SU-DHL-6 (cell line): ENCODE measurements around the gene DTX1.

ENCODE experiments used
- EZH2phosphoT487 ChIP-seq: fragments of 200-600 bp; sonication (generic), shearing (Covaris generic); conservative IDR thresholded peaks from 2 replicates; pipeline ENCODE4 v1.6.1; 2018; ENCODE audit warnings: mild to moderate bottlenecking, antibody characterized with exemption, low read length, moderate library complexity, mixed read lengths
- TF ChIP-seq, protein P1 (sequence below): fragments of 200-600 bp; sonication (generic); IDR thresholded peaks from one replicate; pipeline ENCODE4 v1.5.1; 2017; ENCODE audit warnings: antibody characterized with exemption, mild to moderate bottlenecking, low read length, moderate library complexity; ENCODE audit not compliant: insufficient read depth, poor library complexity, severe bottlenecking

DNA sequence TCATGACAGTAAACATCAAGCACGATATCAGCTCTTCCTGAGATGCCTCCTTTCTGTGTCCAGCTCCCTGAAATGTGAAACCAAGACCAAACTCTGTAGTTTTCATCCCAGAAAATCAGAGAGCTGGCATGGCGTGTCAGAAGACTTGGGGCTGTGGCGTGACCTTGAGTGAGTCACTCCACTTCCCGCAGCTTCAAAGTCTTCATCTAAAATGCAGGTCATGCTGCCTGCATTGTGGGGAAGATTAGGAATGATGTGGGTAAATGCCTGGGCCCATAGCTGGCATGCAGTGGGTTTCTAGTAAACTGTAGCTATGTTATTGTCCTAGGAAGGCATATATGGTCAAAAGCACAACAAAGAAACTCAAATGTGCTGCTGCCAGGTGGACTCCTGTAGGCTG is 49.4 kb upstream of the DTX1 start:
- TF ChIP-seq, protein P1, sequence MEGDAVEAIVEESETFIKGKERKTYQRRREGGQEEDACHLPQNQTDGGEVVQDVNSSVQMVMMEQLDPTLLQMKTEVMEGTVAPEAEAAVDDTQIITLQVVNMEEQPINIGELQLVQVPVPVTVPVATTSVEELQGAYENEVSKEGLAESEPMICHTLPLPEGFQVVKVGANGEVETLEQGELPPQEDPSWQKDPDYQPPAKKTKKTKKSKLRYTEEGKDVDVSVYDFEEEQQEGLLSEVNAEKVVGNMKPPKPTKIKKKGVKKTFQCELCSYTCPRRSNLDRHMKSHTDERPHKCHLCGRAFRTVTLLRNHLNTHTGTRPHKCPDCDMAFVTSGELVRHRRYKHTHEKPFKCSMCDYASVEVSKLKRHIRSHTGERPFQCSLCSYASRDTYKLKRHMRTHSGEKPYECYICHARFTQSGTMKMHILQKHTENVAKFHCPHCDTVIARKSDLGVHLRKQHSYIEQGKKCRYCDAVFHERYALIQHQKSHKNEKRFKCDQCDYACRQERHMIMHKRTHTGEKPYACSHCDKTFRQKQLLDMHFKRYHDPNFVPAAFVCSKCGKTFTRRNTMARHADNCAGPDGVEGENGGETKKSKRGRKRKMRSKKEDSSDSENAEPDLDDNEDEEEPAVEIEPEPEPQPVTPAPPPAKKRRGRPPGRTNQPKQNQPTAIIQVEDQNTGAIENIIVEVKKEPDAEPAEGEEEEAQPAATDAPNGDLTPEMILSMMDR = no peak
- no peak for TF ChIP-seq EZH2phosphoT487
